Measurements from ENCODE around the gene RAB11FIP3. TPM values are rescaled to one million over a fixed set of nuclear protein-coding genes. Genes with fewer than 3 reads are reported as not detected.
A peak's percentile ranks its signal among the peaks of the same experiment; 100 is the strongest.

Gene RAB11FIP3
- total RNA-seq, 2 experiments from 2014 or later, result 21.2 to 25.4 TPM

DNA sequence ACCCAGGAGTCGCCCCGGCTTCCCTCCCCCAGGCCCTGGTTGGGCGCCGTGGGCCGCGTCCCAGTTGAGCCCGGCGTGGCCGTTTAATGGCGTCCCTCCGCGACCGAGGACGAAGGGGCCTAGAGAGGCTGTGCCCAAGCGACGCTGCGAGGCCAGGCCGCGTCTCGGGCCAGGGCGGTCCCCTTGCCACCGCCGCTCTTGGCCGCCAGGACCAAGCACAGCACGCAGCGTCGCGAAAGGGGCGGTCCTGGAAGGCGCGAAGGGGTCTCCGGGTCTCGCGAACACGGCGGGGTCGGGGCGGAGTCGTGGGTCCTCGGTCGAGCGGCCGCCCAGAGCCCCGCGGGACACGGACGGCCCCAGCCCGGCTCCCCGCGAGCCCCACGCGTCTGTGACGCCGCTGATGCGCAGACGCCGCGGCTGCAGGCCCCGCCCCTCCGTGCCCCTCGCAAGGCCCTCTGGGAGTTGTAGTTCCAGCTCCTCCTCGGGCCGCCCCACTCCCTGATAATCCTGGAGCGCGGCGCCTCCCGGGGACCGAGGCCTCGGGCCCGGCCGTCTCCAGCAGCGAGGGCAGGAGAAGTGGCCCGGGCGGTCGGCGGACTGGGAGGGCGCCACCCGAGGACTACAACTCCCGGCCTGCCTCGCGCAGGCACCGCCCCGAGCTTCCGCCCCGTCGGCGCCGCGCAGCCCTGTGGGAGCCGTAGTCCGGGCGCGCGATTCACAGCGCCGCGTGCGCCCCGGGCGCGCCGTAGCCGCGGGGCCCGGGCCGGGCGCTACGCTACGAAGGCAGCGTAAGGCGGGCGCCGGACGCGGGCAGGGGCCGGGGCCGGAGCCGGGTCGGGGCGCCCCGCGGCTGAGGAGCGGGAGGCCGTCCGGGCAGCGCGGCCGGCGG lies 101.8 kb downstream of the RAB11FIP3 start, which contains the start of gene CAPN15:
Gene CAPN15 (plus strand): TSS at position 698 of the 889 bp plus-strand sequence. CDS start 19,127 bp downstream, outside the sequence.
- peak within 1 kb of the TSS; percentile 97 for H3K27ac Mint-ChIP-seq
- peaks cover 21% of the 10 kb centered on the region for H3K36me3 Mint-ChIP-seq (ENCODE audit: low read depth)
- CTCF ChIA-PET, result interaction anchor here (0.6 to 1.1 kb wide), 3 partner anchors 109 to 294 kb away, joined by 3 to 4 read pairs (median 3); partner anchors contain the start of gene RHOT2
- H3K9me3 Mint-ChIP-seq, result no peaks in the 10 kb centered on the region
- peak within 1 kb of the TSS; percentile 94 for H3K4me3 Mint-ChIP-seq
- POLR2A ChIA-PET, result interaction anchor here (0.7 to 2.3 kb wide), 10 partner anchors 10 to 122 kb away, joined by 3 to 7 read pairs (median 4); partner anchors contain the start of genes METTL26, NHLRC4, RAB11FIP3 and WDR90
- H3K27me3 Mint-ChIP-seq, result no peaks in the 10 kb centered on the region
- DNase-seq, result peak; percentile 86
- peaks cover 40% of the 10 kb centered on the region for H3K4me1 Mint-ChIP-seq

GRCh38 chr16:528111-529011 lies 102.9 kb downstream of the RAB11FIP3 start:
- ChIA-PET POLR2A (interaction anchor here (0.7 to 1.5 kb wide), 5 partner anchors 12 to 99 kb away, joined by 3 to 5 read pairs (median 3); partner anchors contain the start of gene NHLRC4), CTCF (no interaction called here)
- Mint-ChIP-seq H3K36me3 (ENCODE audit: low read depth) (peaks cover 21% of the 10 kb centered on the region), H3K27ac (peak overlapping the region; percentile 97), H3K9me3 (no peaks in the 10 kb centered on the region), H3K4me1 (peaks cover 39% of the 10 kb centered on the region), H3K27me3 (no peaks in the 10 kb centered on the region), H3K4me3 (peak overlapping the region; percentile 94)
- DNase-seq, result peak; percentile 53

DNA sequence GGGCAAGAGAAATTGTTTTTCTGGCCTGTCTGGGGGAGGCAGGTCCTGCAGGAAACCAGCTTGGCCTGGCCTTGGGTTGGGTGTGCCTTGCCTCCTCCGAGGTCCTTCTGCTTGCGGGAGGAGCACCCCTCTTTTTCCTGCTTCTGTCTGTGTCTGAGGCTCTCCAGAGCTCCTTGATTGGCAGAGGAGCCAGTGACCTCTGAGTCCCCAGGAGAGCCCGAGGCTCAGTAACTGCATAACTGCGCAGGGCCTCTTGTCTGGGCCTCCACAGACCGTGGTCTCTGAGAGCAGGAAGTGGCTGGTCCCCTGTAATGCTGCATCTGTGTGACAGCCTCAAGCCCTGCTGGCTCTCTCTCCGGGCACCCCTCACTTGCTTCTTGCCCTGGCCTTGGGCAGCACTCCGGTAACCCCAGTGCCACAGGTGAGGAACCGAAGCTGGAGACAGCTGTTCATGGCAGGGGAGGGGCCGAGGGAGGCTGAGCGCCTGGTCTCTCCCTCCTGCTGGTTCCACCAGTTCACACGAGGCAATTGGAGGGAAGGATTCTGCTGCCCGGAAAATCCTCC lies 103.6 kb downstream of the RAB11FIP3 start:
- peak; percentile 63 for DNase-seq
- Mint-ChIP-seq H3K27me3 (no peaks in the 10 kb centered on the region), H3K36me3 (ENCODE audit: low read depth) (peaks cover 21% of the 10 kb centered on the region), H3K9me3 (no peaks in the 10 kb centered on the region), H3K27ac (peak overlapping the region; percentile 97), H3K4me3 (peak overlapping the region; percentile 94), H3K4me1 (peaks cover 37% of the 10 kb centered on the region)
- ChIA-PET POLR2A (interaction anchor here (0.7 to 1.4 kb wide), 2 partner anchors 11 to 60 kb away, joined by 3 read pairs; no protein-coding TSS in a partner anchor), CTCF (no interaction called here)

DNA sequence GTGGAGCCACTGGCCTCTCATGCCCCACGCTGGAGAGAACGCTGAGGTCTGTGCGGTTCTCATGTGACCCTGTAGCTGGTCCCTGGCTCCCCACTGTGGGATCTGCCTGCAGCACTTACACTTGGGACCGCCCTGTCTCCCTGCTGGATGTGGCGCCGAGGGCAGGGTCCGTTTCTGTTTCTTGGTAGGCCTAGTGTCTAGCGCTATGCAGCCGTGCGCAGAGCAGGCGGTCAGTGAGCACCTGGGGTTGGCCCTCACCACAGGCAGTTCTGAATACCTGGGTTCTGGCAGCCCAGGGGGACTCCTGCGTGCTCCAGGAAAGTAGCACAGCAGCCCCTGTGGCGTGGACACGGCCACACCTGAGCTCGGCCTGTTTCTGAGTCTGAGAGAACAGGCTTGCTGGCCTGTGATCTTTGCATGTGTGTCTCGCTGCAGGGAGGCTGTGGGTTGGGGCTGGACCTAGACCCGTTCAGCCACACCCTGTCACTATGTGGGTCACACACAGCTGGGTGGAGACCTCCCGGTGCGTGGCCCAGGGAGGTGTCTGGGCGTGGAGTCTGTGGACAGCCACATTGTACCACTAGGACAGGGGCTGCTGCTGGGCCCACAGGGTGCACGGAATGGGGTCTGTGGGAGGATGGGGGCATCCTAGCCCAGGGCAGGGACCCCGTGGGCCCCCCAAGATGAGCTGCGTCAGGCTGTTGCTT lies 104.8 kb downstream of the RAB11FIP3 start:
- Mint-ChIP-seq H3K36me3 (ENCODE audit: low read depth) (peaks cover 21% of the 10 kb centered on the region), H3K9me3 (no peaks in the 10 kb centered on the region), H3K27me3 (no peaks in the 10 kb centered on the region), H3K4me1 (peaks cover 37% of the 10 kb centered on the region), H3K27ac (peak overlapping the region; percentile 68), H3K4me3 (peak overlapping the region; percentile 94)
- POLR2A ChIA-PET, result interaction anchor here (0.8 kb wide), 1 partner anchor 58 kb away, joined by 3 read pairs; no protein-coding TSS in a partner anchor
- CTCF ChIA-PET, result no interaction called here
- DNase-seq, result no peak

DNA sequence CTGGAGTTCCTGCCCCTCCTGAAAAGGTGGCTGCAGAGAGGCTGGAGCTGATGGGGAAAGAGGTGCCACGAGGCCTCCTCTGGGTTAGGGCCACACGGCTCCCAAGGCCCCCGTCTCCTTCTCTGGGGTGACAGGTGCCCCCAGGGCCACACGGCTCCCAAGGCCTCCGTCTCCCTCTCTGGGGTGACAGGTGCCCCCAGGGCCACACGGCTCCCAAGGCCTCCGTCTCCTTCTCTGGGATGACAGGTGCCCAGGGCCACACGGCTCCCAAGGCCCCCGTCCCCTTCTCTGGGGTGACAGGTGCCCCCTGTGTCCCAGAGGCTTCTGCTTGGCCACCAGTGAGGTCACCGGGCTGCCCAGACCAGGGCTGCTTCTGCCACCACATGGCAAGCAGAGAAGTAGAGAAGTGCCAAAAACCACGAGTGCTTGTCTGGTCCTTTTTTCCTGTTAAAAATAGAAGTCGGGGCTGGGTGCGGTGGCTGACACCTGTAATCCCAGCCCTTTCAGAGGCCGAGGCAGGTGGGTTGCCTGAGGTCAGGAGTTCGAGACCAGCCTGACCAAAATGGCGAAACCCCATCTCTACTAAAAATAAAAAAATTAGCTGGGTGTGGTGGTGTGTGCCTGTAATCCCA lies 106.2 kb downstream of the RAB11FIP3 start:
- DNase-seq, result no peak
- POLR2A ChIA-PET, result no interaction called here
- H3K27ac Mint-ChIP-seq, result no peak overlapping the region

GRCh38 chr16:533391-534123 lies 108.1 kb downstream of the RAB11FIP3 start:
- ChIA-PET POLR2A (no interaction called here), CTCF (no interaction called here)
- DNase-seq, result no peak
- Mint-ChIP-seq H3K4me1 (peaks cover 26% of the 10 kb centered on the region), H3K4me3 (no peak overlapping the region), H3K27ac (no peak overlapping the region), H3K9me3 (no peaks in the 10 kb centered on the region), H3K36me3 (ENCODE audit: low read depth) (peaks cover 27% of the 10 kb centered on the region), H3K27me3 (no peaks in the 10 kb centered on the region)

More for the DNA sequence above, 106.2 kb downstream of the RAB11FIP3 start:
- Mint-ChIP-seq H3K36me3 (ENCODE audit: low read depth) (peaks cover 18% of the 10 kb centered on the region), H3K27me3 (no peaks in the 10 kb centered on the region), H3K4me3 (no peak overlapping the region), H3K9me3 (no peaks in the 10 kb centered on the region), H3K4me1 (peaks cover 27% of the 10 kb centered on the region)
- CTCF ChIA-PET, result no interaction called here

DNA sequence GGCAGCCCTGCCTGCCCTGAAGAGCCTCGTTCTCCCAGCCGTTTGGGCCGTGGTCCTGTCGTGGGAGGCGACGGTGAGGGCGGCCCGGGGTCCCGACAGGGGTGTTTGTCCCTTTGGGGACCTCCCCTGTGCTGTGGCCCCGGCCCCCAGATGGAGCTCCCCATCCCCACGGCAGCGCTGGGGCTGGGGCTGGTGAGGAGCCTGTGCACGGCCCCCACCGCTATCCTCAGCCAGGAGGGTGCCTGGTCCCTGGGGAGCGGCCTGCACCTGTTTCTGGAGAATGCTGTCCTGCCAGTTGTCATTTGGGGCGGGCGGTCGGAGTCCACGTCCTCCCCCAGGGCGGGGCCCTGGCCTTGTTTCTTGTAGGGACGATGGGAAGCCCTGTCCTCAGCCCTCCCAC lies 108.7 kb downstream of the RAB11FIP3 start:
- POLR2A ChIA-PET, result no interaction called here
- Mint-ChIP-seq H3K27me3 (no peaks in the 10 kb centered on the region), H3K36me3 (ENCODE audit: low read depth) (peaks cover 25% of the 10 kb centered on the region), H3K4me1 (peaks cover 24% of the 10 kb centered on the region), H3K4me3 (no peak overlapping the region), H3K9me3 (no peaks in the 10 kb centered on the region), H3K27ac (no peak overlapping the region)
- CTCF ChIA-PET, result no interaction called here
- no peak for DNase-seq

- no peaks in the 10 kb centered on the region for H3K27me3 Mint-ChIP-seq
- POLR2A ChIA-PET, result no interaction called here
- no peaks in the 10 kb centered on the region for H3K9me3 Mint-ChIP-seq
- no peak for DNase-seq
- H3K27ac Mint-ChIP-seq, result no peak overlapping the region
- peaks cover 20% of the 10 kb centered on the region for H3K36me3 Mint-ChIP-seq (ENCODE audit: low read depth)
- CTCF ChIA-PET, result no interaction called here
- H3K4me3 Mint-ChIP-seq, result no peak overlapping the region
- H3K4me1 Mint-ChIP-seq, result peaks cover 17% of the 10 kb centered on the region
Measured at GRCh38 chr16:534856-535445, 109.5 kb downstream of the RAB11FIP3 start.

- no peak overlapping the region for H3K4me3 Mint-ChIP-seq
- CTCF ChIA-PET, result no interaction called here
- POLR2A ChIA-PET, result no interaction called here
- H3K4me1 Mint-ChIP-seq, result peaks cover 11% of the 10 kb centered on the region
- H3K9me3 Mint-ChIP-seq, result no peaks in the 10 kb centered on the region
- no peaks in the 10 kb centered on the region for H3K27me3 Mint-ChIP-seq
- H3K36me3 Mint-ChIP-seq (ENCODE audit: low read depth), result peaks cover 14% of the 10 kb centered on the region
- H3K27ac Mint-ChIP-seq, result no peak overlapping the region
- peak; percentile 52 for DNase-seq
Measured at GRCh38 chr16:535446-536405, 110.3 kb downstream of the RAB11FIP3 start.

- Mint-ChIP-seq H3K4me3 (no peak overlapping the region), H3K36me3 (ENCODE audit: low read depth) (peaks cover 14% of the 10 kb centered on the region), H3K27ac (no peak overlapping the region), H3K9me3 (no peaks in the 10 kb centered on the region), H3K4me1 (peaks cover 11% of the 10 kb centered on the region), H3K27me3 (no peaks in the 10 kb centered on the region)
- ChIA-PET CTCF (no interaction called here), POLR2A (interaction anchor here (1.3 kb wide), 1 partner anchor 10 kb away, joined by 5 read pairs; the partner anchor contains the start of gene CAPN15)
- DNase-seq, result no peak
Measured at GRCh38 chr16:536746-537145, 111.3 kb downstream of the RAB11FIP3 start.
